Measurements from ENCODE around the gene HACE1.
"Not testable (repeated sequence)": the region's sequence is repeated elsewhere in the genome, so short reads cannot be mapped to it uniquely, and the experiment has no call there.

Gene HACE1

DNA sequence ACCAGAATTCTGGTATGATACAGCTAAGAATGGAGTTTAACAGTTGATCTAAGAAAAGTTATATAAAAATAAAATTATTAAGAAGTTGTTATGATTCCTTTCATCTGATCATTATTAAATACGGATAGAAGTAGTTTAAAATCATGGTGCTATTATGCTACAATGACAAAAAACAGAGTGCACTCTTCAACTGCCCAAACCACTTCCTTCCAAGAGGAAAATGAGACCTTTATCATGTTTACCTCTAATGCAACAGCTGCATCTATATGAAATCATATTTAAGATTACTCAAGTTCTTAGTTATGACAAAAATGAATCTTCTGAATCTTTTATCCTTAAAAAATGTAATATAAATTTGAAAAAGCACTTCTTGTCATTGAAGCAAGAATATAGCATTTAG lies 31.2 kb downstream of the HACE1 start:
- no peak for DNase-seq (ENCODE audit: low spot score)

GRCh38 chr6:104820820-104821219 lies 38.9 kb downstream of the HACE1 start:
- not testable (repeated sequence) for DNase-seq (ENCODE audit: low spot score)

GRCh38 chr6:104816125-104816524 lies 43.6 kb downstream of the HACE1 start:
- no peak for DNase-seq (ENCODE audit: low spot score)

DNA sequence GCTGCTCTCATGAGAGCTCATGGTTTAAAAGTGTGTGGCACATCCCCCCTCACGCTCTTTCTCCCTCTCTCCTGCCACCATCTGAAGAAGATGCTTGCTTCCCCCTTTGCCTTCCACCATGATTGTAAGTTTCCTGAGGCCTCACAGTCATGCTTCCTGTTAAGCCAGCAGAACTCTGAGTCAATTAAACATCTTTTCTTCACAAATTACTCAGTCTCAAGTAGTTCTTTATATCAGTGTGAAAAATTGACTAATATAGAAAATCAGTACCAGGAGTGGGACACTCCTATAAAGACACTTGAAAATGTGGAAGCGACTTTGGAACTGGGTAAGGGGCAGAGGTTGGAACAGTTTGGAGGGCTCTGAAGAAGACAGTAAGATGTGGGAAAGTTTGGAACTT lies 45.0 kb downstream of the HACE1 start:
- DNase-seq (ENCODE audit: low spot score) = no peak

DNA sequence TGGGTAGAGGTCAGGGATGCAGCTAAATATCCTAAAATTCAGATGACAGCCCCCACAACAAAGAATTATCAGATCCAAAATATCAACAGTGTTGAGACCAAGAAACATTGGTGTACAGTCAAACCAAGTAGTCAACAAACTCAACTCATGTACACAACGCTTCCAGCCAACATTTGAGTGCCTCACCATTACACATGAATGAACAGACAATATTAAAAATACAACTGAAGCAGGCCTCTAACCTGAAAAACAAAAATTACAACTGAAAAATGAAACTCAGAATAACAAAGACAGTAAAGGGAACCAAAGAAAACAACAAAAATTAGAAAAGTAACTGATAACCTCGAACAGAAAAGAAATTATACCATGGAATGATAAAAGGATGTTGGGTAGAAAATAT lies 46.2 kb downstream of the HACE1 start:
- DNase-seq (ENCODE audit: low spot score) = no peak

GRCh38 chr6:104809116-104809515 lies 50.6 kb downstream of the HACE1 start:
- no peak for DNase-seq (ENCODE audit: low spot score)

GRCh38 chr6:104805335-104805734 lies 54.4 kb downstream of the HACE1 start:
- DNase-seq (ENCODE audit: low spot score) = not testable (repeated sequence)

GRCh38 chr6:104799134-104799657 lies 60.5 kb downstream of the HACE1 start:
- no peak for DNase-seq (ENCODE audit: low spot score)

GRCh38 chr6:104796031-104796785 lies 63.5 kb downstream of the HACE1 start:
- DNase-seq (ENCODE audit: low spot score) = no peak

DNA sequence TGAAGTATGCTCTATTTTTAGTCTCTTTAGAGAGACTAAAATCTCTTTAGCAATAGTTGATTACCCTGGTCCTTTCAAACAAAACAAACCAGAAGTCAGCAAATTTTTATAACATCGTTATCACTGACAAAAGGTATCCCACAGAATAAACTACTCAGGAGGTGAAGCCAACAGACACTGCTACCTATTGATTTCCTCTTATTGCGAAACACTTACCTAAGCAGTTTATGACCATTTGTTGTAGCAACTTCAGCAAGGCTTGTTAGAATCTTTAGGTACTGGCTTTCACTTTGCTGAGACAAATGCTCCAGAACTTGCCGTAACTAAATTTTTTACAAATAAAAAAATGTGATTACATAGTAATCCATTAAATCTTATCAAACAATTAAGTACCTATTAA lies 64.4 kb downstream of the HACE1 start:
- no peak for DNase-seq (ENCODE audit: low spot score)

DNA sequence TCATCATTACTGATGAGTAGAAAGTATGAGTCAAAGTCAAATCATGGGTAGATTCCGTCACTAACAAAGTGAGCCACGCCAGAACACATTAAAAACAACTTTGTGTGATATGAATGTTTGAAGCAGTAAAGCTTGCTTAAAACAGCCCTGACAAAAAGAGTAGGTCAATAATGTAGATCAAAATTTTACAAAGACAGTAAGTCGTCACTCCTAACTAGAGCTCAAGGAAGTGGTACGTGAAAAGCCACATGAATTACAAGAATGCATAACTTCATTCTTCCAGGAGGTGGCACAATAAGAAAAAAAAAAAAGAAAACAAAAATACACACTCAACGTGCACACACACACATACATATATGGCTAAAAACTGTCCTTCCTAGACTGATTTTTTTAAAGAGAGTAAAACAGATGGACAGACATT lies 69.9 kb downstream of the HACE1 start:
- peak; percentile 61 for DNase-seq (ENCODE audit: low spot score)

DNA sequence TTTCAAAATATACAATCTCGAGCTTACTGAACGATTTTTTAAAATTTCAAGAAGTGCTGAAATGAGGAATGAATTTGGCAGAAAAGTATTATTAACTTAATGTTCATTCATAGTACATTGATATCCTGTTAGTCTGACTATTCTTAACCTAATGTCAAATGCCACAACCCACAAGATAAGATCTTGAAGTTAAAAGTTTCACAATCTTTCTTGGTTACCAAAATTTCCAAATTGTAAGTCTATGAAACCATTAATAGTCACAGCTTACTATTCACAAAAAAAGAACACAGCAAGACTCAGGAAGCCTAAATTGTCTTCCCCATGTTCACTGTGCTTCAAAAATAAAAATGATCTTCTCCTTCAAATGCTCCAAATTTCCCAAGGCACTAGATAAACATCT lies 71.3 kb downstream of the HACE1 start:
- DNase-seq (ENCODE audit: low spot score) = no peak

DNA sequence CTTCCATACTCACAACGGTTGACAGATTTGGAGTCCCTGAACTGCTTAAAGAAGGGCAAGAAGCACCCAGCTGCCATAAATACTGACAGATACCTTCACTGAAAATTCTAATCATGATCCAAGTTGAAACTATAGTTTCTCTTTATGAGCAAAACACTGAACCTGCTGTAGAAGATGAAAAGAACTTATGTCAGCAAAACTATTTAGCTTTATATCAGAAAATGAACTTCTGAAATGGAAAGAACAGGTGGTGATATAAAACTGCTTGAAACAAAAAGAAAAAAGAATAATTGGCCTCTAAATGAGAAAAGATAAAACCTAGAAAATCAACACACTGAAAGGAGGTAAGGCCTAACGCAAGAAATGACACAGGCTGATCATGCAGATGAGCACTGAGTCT lies 72.4 kb downstream of the HACE1 start:
- DNase-seq (ENCODE audit: low spot score) = no peak

DNA sequence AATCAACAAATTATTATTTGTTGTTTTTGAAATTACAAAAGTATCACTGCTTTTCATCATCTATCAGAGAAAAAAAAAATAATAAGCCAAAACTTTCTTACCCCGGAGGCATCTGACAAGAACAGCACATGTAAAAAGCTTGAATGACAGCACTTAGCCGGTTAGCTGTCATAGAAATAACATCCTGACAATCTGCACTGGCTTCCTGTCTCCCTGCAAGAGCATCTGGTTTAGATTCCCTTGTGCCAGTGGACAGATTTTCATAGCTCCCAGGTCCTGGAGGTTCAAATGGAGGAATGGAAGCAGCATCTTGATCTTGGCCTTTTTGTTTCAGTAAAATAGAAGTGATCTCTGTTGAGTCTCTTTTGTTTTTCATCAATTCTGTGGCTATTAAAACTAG lies 74.8 kb downstream of the HACE1 start:
- peak; percentile 36 for DNase-seq (ENCODE audit: low spot score)

GRCh38 chr6:104771258-104771832 lies 88.4 kb downstream of the HACE1 start:
- peak; percentile 42 for DNase-seq (ENCODE audit: low spot score)

DNA sequence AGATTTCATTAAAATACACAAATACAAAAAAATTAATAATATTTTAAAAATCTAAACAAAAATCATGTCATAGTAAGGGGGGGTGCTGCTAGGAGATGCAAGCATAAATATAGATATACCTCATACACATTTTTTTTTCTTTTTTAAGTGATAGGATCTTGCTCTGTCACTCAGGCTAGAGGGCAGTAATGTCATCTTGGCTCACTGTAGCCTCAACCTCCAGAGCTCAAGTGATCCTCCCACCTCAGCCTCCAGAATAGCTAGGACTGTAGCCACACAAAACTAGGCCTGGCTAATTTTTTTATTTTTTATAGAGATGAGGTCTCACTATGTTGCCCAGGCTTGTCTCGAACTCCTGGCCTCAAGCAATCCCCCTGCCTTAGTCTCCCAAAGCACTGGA lies 90.8 kb downstream of the HACE1 start:
- no peak for DNase-seq (ENCODE audit: low spot score)

GRCh38 chr6:104766595-104766994 lies 93.1 kb downstream of the HACE1 start:
- DNase-seq (ENCODE audit: low spot score) = no peak

GRCh38 chr6:104754788-104755409 lies 104.8 kb downstream of the HACE1 start:
- no peak for DNase-seq (ENCODE audit: low spot score)

DNA sequence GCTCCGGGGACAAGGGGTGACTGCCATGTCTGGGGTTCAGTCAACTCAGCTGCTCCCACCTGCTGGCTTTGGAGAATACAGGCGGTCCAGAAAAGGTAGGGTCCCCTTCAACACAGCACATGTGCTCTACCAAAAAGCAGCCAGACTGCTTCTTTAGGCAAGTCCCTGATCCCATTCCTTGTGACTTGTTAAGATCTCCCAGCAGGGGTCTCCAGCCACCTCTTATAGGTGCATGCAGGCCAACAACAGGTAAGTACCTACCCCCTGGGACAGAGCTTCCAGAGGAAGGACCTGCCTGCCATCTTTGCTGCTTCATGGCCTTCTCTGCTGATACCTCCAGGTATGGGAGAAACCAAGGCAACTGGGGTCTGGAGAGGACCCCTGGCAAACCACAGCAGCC lies 106.5 kb downstream of the HACE1 start:
- DNase-seq (ENCODE audit: low spot score) = no peak

DNA sequence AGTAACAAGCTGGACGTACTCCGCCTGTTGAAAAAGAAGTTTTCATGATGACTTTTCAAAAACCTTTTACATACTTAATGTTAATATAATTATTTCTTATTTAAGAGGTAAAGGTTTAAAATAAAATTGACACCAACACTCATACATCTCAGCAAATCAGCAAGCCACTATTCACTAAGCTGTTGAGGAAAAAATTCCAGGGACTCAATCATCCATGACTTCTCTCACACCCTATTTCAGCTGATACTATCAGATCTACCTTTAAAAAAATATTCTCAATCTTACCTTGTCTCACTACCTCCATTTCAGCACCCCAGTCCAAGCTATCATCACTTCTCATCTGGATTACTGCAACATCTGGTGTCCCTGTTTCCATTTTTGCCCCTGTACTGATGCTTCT lies 109.3 kb downstream of the HACE1 start:
- no peak for DNase-seq (ENCODE audit: low spot score)

GRCh38 chr6:104739124-104739523 lies 120.6 kb downstream of the HACE1 start:
- DNase-seq (ENCODE audit: low spot score) = not testable (repeated sequence)

GRCh38 chr6:104737567-104737966 lies 122.2 kb downstream of the HACE1 start:
- DNase-seq (ENCODE audit: low spot score) = not testable (repeated sequence)

DNA sequence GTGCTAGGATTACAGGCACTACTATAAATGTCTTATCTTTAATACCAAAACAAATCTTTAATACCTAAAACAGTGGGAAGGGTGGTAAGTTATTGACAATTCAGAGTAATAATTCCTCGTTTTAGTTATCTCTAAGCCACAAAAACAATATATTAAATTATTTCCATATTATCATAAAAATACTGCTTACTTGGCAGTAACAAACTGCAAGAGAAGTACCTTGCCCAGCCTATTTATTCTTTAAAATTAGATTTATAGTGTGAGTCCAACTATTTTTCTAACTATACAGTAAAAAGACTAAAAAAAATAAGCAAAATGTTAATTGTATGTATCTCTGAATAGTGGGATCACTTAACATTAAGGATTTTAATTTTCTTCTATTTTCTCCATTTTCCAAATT lies 123.2 kb downstream of the HACE1 start:
- DNase-seq (ENCODE audit: low spot score) = no peak

Data from GM03348 (cell line).